Stimulated activated CD4-positive, alpha-beta T cell treated with anti-CD3 and anti-CD28 coated beads, TNF-alpha, amount 100 ng/mL, for 1 hour (primary cell): Measurements from ENCODE around the gene C1orf159.

Experiments used
- DNase-seq, 3 donors: peaks; one replicate each; pipeline ENCODE4 v3.0.0-alpha.2; 2020; ENCODE audit warnings: low read depth in 3 of 3, low spot score in 1 of 3

Gene C1orf159

GRCh38 chr1:1043411-1043810, 72.5 kb downstream of the C1orf159 start:
- DNase-seq: no peak

GRCh38 chr1:1042835-1043234, 73.1 kb downstream of the C1orf159 start:
- DNase-seq: no peak

GRCh38 chr1:1041873-1042272, 74.0 kb downstream of the C1orf159 start:
- DNase-seq: no peak

GRCh38 chr1:1041092-1041523, 74.8 kb downstream of the C1orf159 start:
- DNase-seq: no peak

GRCh38 chr1:1040004-1040991, 75.6 kb downstream of the C1orf159 start:
- peak; percentile 56 to 64 (median 57) for DNase-seq

- DNase-seq: no peak
Observed at GRCh38 chr1:1039145-1039910, 76.6 kb downstream of the C1orf159 start.

- DNase-seq: no peak
Observed at GRCh38 chr1:1038694-1039093, 77.2 kb downstream of the C1orf159 start.

- DNase-seq: no peak
Observed at GRCh38 chr1:1037366-1038327, 78.2 kb downstream of the C1orf159 start.

GRCh38 chr1:1035291-1035943, 80.5 kb downstream of the C1orf159 start:
- no peak for DNase-seq

- DNase-seq: no peak
Observed at GRCh38 chr1:1034439-1034781, 81.5 kb downstream of the C1orf159 start.

GRCh38 chr1:1033731-1034438, 82.0 kb downstream of the C1orf159 start:
- no peak for DNase-seq

GRCh38 chr1:1033009-1033587, 82.8 kb downstream of the C1orf159 start:
- DNase-seq: peak; percentile 60 to 82 (median 65)

GRCh38 chr1:1032424-1032823, 83.5 kb downstream of the C1orf159 start:
- no peak for DNase-seq
